ENCODE measurements around the gene SHISA3. TPM values are rescaled to one million over a fixed set of nuclear protein-coding genes. Genes with fewer than 3 reads are reported as not detected.
"Not testable (repeated sequence)": the region's sequence is repeated elsewhere in the genome, so short reads cannot be mapped to it uniquely, and the experiment has no call there.

SHISA3 gene
- 0.10 and 0.17 TPM in 2 replicates for total RNA-seq

GRCh38 chr4:42396752-42397634 lies at the start of gene SHISA3:
TSS of gene SHISA3 (plus strand) at chr4:42397488. CDS start at chr4:42398057, 569 bp downstream.
- intact Hi-C loops (cut with micrococcal nuclease): loop anchor here (5.0 kb wide), 3 partner anchors 245 to 650 kb away; partner anchors contain the start of genes BEND4 and PHOX2B

GRCh38 chr4:42348247-42348646 lies 49.0 kb upstream of the SHISA3 start:
- intact Hi-C loops (cut with micrococcal nuclease): no loop called here

GRCh38 chr4:42348692-42349091 lies 48.6 kb upstream of the SHISA3 start:
- intact Hi-C loops (cut with micrococcal nuclease): no loop called here

- intact Hi-C loops (cut with micrococcal nuclease): no loop called here
Measured at GRCh38 chr4:42350611-42351182, 46.6 kb upstream of the SHISA3 start.

- intact Hi-C loops (cut with micrococcal nuclease): no loop called here
Measured at GRCh38 chr4:42352049-42352448, 45.2 kb upstream of the SHISA3 start.

- intact Hi-C loops (cut with micrococcal nuclease): no loop called here
Measured at GRCh38 chr4:42357325-42357724, 40.0 kb upstream of the SHISA3 start.

- intact Hi-C loops (cut with micrococcal nuclease): no loop called here
Measured at GRCh38 chr4:42359711-42360110, 37.6 kb upstream of the SHISA3 start.

- intact Hi-C loops (cut with micrococcal nuclease): no loop called here
Measured at GRCh38 chr4:42360256-42360669, 37.0 kb upstream of the SHISA3 start.

GRCh38 chr4:42361456-42361855 lies 35.8 kb upstream of the SHISA3 start:
- intact Hi-C loops (cut with micrococcal nuclease): no loop called here

GRCh38 chr4:42362591-42362990 lies 34.7 kb upstream of the SHISA3 start:
- intact Hi-C loops (cut with micrococcal nuclease): no loop called here

GRCh38 chr4:42363614-42364013 lies 33.7 kb upstream of the SHISA3 start:
- intact Hi-C loops (cut with micrococcal nuclease): no loop called here

- intact Hi-C loops (cut with micrococcal nuclease): no loop called here
Measured at GRCh38 chr4:42364266-42365053, 32.8 kb upstream of the SHISA3 start.

- intact Hi-C loops (cut with micrococcal nuclease): no loop called here
Measured at GRCh38 chr4:42366959-42367358, 30.3 kb upstream of the SHISA3 start.

GRCh38 chr4:42369489-42369888 lies 27.8 kb upstream of the SHISA3 start:
- intact Hi-C loops (cut with micrococcal nuclease): no loop called here

- intact Hi-C loops (cut with micrococcal nuclease): loop anchor here (1.0 to 2.0 kb wide), 2 partner anchors 148 to 493 kb away; no protein-coding TSS in a partner anchor
Measured at GRCh38 chr4:42371305-42372252, 25.7 kb upstream of the SHISA3 start.

- intact Hi-C loops (cut with micrococcal nuclease): not testable (repeated sequence)
Measured at GRCh38 chr4:42372303-42372702, 25.0 kb upstream of the SHISA3 start.

GRCh38 chr4:42377497-42377896 lies 19.8 kb upstream of the SHISA3 start:
- intact Hi-C loops (cut with micrococcal nuclease): no loop called here

GRCh38 chr4:42381666-42382065 lies 15.6 kb upstream of the SHISA3 start:
- intact Hi-C loops (cut with micrococcal nuclease): no loop called here

GRCh38 chr4:42385516-42385915 lies 11.8 kb upstream of the SHISA3 start:
- intact Hi-C loops (cut with micrococcal nuclease): no loop called here

- intact Hi-C loops (cut with micrococcal nuclease): no loop called here
Measured at GRCh38 chr4:42390622-42391354, 6.5 kb upstream of the SHISA3 start.

All from T-helper 1 cell treated with Interleukin-12 subunit alpha and Interleukin-12 subunit beta and Interleukin-4 antibody, amounts not matched to agents 30 ng/mL and 1 ng/mL, for 36 hours (primary cell).